GM18517 (cell line): Measurements from ENCODE around the gene SYT7.
"Not testable (repeated sequence)": the region's sequence is repeated elsewhere in the genome, so short reads cannot be mapped to it uniquely, and the experiment has no call there.

ENCODE experiments used
- ATAC-seq: cut with Tn5 transposase; IDR thresholded peaks from one replicate; pipeline ENCODE4 v1.9.1; 2021; ENCODE audit warnings: mild to moderate bottlenecking, moderate library complexity; ENCODE audit not compliant: unreplicated experiment

SYT7 gene

GRCh38 chr11:61481806-61482205 is 99.1 kb downstream of the SYT7 start:
- no peak for ATAC-seq

- no peak for ATAC-seq
Observed at GRCh38 chr11:61480994-61481335, 99.9 kb downstream of the SYT7 start.

GRCh38 chr11:61480261-61480993 is 100.4 kb downstream of the SYT7 start:
- ATAC-seq: no peak

- not testable (repeated sequence) for ATAC-seq
Observed at GRCh38 chr11:61479360-61480058, 101.4 kb downstream of the SYT7 start.

DNA sequence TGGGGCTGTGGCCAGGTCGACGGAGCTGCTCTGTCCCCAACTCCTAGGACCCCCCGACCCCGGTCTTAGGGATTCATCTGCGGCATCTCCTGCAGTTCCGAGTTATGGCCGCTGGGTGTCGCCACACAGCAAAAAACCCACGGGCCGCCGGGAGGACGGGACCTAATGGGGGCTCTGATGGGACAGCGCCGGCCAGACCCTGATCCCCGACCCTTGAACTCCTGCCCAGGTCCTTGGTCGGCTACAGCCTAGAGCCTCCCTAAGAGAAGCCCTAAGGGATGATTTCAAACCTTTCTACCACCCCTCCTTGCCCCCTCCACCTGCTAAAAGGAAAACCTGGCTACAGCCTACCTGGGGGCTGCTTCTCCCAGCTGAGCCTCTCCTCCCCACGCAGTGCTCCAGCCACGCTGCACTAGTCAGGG is 103.1 kb downstream of the SYT7 start:
- no peak for ATAC-seq

- no peak for ATAC-seq
Observed at GRCh38 chr11:61477126-61477525, 103.8 kb downstream of the SYT7 start.

DNA sequence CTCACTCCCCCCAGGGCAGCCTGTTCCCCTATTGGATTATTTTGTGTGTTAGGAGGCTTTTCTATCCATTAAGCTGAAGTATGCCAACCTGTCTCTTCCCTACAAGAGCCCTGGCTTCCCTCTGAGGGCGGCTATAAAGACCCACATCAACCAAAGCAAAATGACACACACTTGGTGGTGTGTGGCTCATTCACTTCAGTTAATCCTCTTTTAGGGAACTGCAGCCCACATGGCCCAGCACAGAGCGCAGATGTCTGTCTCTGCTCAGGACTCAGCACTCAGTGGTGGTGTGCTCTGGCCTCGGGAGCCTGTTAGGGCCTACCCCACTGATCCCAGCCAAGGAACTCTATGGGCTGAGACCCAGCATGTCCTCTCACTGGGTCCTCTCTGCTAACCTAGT is 104.5 kb downstream of the SYT7 start:
- ATAC-seq: no peak

GRCh38 chr11:61475433-61475832 is 105.4 kb downstream of the SYT7 start:
- ATAC-seq: no peak

GRCh38 chr11:61474013-61474643 is 106.7 kb downstream of the SYT7 start:
- no peak for ATAC-seq

- no peak for ATAC-seq
Observed at GRCh38 chr11:61473370-61474012, 107.4 kb downstream of the SYT7 start.

- ATAC-seq: no peak
Observed at GRCh38 chr11:61472868-61473267, 108.0 kb downstream of the SYT7 start.

DNA sequence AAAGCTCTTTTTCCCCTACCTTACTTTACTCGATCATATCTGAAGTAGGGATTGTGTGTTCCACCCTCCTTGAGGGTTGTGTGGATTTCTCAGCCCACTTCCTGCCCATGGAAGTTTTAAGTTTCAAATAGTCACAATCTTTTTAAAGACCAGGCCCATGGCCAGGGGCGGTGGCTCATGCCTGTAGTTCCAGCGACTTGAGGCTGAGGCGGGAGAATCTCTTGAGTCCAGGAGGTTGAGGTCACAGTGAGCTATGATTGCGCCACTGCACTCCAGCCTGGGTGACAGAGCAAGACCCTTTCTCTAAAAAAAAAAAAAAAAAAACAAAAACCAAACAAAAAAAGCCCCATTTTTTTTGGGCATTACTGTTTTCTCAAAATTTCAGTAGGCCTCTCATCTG is 108.6 kb downstream of the SYT7 start:
- ATAC-seq: no peak

DNA sequence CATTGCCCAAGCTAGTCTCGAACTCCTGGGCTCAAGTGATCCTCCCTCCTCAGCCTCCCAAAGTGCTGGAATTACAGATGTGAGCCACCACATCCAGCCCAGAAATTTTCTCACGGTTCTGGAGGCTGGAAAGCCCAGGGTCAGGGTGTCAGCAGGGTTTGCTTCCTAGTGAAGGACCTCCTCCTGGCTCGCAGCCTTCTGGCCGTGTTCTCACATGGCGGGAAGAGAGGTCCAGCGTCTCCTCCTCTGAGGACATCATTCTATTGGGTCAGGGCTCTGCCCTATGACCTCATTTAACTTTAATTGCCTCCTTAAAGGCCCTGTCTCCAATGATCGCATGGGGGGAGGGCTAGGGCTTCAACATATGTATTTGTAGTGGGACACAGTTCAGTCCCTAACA is 112.9 kb downstream of the SYT7 start:
- ATAC-seq: no peak

- ATAC-seq: not testable (repeated sequence)
Observed at GRCh38 chr11:61467602-61468001, 113.3 kb downstream of the SYT7 start.
